OCI-LY1 (cell line): ENCODE measurements around the gene ZBED5.
"Not testable (repeated sequence)": the region's sequence is repeated elsewhere in the genome, so short reads cannot be mapped to it uniquely, and the experiment has no call there.

Experiments used
- H2AFZ ChIP-seq: fragments of 200-600 bp; sonication (generic), shearing (Covaris generic); 2 replicates; pipeline ENCODE4 v1.6.0; 2014; ENCODE audit warnings: antibody characterized with exemption, mild to moderate bottlenecking, low read length
- H3F3A ChIP-seq: fragments of 200-600 bp; sonication (generic), shearing (Covaris generic); 2 replicates; pipeline ENCODE4 v1.6.0; 2014; ENCODE audit warnings: mild to moderate bottlenecking, antibody characterized with exemption, low read length, moderate library complexity; ENCODE audit not compliant: insufficient read depth
- H3K27ac ChIP-seq: fragments of 200-600 bp; sonication (generic); 2 replicates; pipeline ENCODE4 v1.5.1; 2014; ENCODE audit warnings: low read length, mixed run types, mild to moderate bottlenecking, low read depth; ENCODE audit not compliant: poor library complexity, severe bottlenecking
- H3K27me3 ChIP-seq: fragments of 200-600 bp; sonication (generic); 2 replicates; pipeline ENCODE4 v1.6.0; 2014; ENCODE audit warnings: antibody characterized with exemption, mild to moderate bottlenecking, low read length, moderate library complexity; ENCODE audit not compliant: insufficient read depth
- H3K36me3 ChIP-seq: fragments of 200-600 bp; sonication (generic); 2 replicates; pipeline ENCODE4 v1.6.1; 2014; ENCODE audit warnings: mild to moderate bottlenecking, antibody characterized with exemption, low read length, moderate library complexity, mixed read lengths; ENCODE audit not compliant: insufficient read depth
- H3K4me1 ChIP-seq: fragments of 200-600 bp; sonication (generic); 2 replicates; pipeline ENCODE4 v1.5.1; 2014; ENCODE audit warnings: mild to moderate bottlenecking, low read length, moderate library complexity; ENCODE audit not compliant: insufficient read depth, severe bottlenecking
- H3K4me2 ChIP-seq: fragments of 200-600 bp; sonication (generic), shearing (Covaris generic); 2 replicates; pipeline ENCODE4 v1.6.1; 2014; ENCODE audit warnings: low read length
- H3K4me3 ChIP-seq: fragments of 200-600 bp; sonication (generic); 2 replicates; pipeline ENCODE4 v1.5.1; 2014; ENCODE audit warnings: low read length, low read depth, mild to moderate bottlenecking, mixed read lengths; ENCODE audit not compliant: poor library complexity, severe bottlenecking
- H3K79me2 ChIP-seq: fragments of 200-600 bp; shearing (Covaris generic); 2 replicates; pipeline ENCODE4 v1.6.1; 2016; ENCODE audit warnings: mixed run types, low read length, mixed read lengths; ENCODE audit not compliant: insufficient read depth
- H3K9ac ChIP-seq: fragments of 200-600 bp; sonication (generic), shearing (Covaris generic); 2 replicates; pipeline ENCODE4 v1.6.1; 2014; ENCODE audit warnings: mild to moderate bottlenecking, low read length, mixed read lengths
- H3K9me2 ChIP-seq: fragments of 200-600 bp; sonication (generic), shearing (Covaris generic); 2 replicates; pipeline ENCODE4 v1.6.1; 2014; ENCODE audit warnings: low read depth, mild to moderate bottlenecking, low read length, mixed read lengths
- H3K9me3 ChIP-seq: fragments of 200-600 bp; shearing (Covaris generic); 2 replicates; pipeline ENCODE4 v1.6.1; 2014; ENCODE audit warnings: low read length, mixed read lengths
- H4K20me1 ChIP-seq: fragments of 200-600 bp; sonication (generic), shearing (Covaris generic); 2 replicates; pipeline ENCODE4 v1.6.0; 2016; ENCODE audit warnings: mild to moderate bottlenecking, low read length; ENCODE audit not compliant: insufficient read depth
- EZH2 ChIP-seq: fragments of 200-600 bp; sonication (generic), shearing (Covaris generic); IDR thresholded peaks from 2 replicates; pipeline ENCODE4 v1.8.0; 2017; ENCODE audit warnings: borderline replicate concordance, mixed run types, mild to moderate bottlenecking, antibody characterized with exemption, low read length, moderate library complexity, mixed read lengths
- TF ChIP-seq, protein P1 (sequence below): fragments of 200-600 bp; sonication (generic), shearing (Covaris generic); IDR thresholded peaks from 2 replicates; pipeline ENCODE4 v1.5.1; 2017; ENCODE audit warnings: mild to moderate bottlenecking, antibody characterized with exemption, low read length, moderate library complexity, mixed read lengths

The ZBED5 gene

DNA sequence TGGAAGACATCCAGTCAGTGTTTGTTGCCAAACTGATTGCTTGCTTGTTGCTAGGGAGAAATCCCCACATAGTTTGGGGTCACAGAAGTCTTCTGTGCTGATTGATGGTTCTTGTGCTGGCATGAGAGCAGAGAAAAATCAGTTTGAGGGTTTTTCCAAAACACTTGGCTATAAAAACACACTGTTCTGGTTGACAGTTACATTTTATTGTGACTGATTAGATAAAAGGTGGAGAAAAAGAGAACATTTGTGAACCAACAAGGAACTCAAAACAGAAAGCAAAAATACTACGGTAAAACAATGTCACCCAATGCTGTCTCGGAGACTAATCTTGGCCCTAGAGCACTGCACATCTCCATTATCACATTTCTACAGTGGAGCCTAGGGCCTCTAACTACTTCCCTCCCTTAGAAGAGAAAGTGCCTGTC, 34.7 kb downstream of the ZBED5 start:
- Histone ChIP-seq H3K27me3 (no peaks in the 10 kb centered on the region), H3K9me3 (no peaks in the 10 kb centered on the region), H3F3A (no peaks in the 10 kb centered on the region), H3K4me3 (peak overlapping the region; percentile 2), H3K4me2 (peak overlapping the region; percentile 37), H3K79me2 (no peaks in the 10 kb centered on the region), H3K9me2 (no peaks in the 10 kb centered on the region), H3K27ac (peak overlapping the region; percentile 14), H3K4me1 (peaks cover 33% of the 10 kb centered on the region), H2AFZ (peak overlapping the region; percentile 16; the same call in 1 of the 2 replicates), H3K36me3 (no peaks in the 10 kb centered on the region), H3K9ac (no peak overlapping the region; the same call in 1 of the 2 replicates), H4K20me1 (no peaks in the 10 kb centered on the region)
- no peak for TF ChIP-seq EZH2
- TF ChIP-seq, protein P1, sequence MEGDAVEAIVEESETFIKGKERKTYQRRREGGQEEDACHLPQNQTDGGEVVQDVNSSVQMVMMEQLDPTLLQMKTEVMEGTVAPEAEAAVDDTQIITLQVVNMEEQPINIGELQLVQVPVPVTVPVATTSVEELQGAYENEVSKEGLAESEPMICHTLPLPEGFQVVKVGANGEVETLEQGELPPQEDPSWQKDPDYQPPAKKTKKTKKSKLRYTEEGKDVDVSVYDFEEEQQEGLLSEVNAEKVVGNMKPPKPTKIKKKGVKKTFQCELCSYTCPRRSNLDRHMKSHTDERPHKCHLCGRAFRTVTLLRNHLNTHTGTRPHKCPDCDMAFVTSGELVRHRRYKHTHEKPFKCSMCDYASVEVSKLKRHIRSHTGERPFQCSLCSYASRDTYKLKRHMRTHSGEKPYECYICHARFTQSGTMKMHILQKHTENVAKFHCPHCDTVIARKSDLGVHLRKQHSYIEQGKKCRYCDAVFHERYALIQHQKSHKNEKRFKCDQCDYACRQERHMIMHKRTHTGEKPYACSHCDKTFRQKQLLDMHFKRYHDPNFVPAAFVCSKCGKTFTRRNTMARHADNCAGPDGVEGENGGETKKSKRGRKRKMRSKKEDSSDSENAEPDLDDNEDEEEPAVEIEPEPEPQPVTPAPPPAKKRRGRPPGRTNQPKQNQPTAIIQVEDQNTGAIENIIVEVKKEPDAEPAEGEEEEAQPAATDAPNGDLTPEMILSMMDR, result no peak

DNA sequence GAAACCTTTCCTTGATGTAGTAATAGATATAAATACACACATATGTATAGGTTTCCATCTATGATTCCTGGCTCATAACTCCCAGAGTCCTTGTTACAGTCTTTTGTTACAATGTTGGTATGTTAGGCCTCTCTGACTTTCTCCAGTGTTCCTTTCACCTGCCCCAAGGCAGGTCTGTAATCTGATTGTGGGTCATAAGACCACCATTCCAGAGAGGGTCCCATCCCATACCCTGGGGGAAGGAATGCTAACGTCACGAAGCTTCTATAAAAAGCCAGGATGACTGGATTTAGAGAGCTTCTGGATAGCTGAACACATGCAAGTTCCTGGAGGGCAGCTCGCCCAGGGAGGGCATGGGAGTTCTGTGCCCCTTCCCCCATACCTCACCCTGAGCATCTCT, 35.4 kb downstream of the ZBED5 start:
- H3K36me3 ChIP-seq, H3K4me3 ChIP-seq, H3K79me2 ChIP-seq, H3K9ac ChIP-seq, H2AFZ ChIP-seq, H3K9me2 ChIP-seq, H3K9me3 ChIP-seq, H3K27me3 ChIP-seq, H3K27ac ChIP-seq, H4K20me1 ChIP-seq, H3K4me2 ChIP-seq, H3F3A ChIP-seq: not testable (repeated sequence)
- peaks cover 33% of the 10 kb centered on the region for H3K4me1 ChIP-seq

DNA sequence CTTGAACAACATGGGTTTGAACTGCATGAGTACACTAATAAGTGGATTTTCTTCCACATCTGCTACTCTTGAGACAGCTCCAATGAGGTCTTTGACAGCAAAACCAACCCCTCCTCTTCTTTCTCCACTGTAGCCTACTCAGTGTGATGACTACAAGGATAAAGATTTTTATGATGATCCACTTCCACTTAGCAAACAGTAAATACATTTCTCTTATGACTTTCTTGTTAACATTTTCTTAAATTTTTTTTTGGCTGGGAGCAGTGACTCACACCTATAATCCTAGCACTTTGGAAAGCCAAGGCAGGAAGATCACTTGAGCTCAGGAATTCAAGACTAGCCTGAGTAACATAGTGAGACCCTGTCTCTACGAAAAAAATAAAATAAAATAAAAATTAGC, 39.3 kb downstream of the ZBED5 start:
- no peak overlapping the region for H3K9ac ChIP-seq
- H3K36me3 ChIP-seq, result no peaks in the 10 kb centered on the region
- H3K4me3 ChIP-seq, result no peak overlapping the region
- no peaks in the 10 kb centered on the region for H3K9me2 ChIP-seq
- H3K4me1 ChIP-seq, result peaks cover 8% of the 10 kb centered on the region
- H3K9me3 ChIP-seq, result no peaks in the 10 kb centered on the region
- no peak for TF ChIP-seq EZH2
- TF ChIP-seq, protein P1, result no peak
- H3K27me3 ChIP-seq, result no peaks in the 10 kb centered on the region; the same call in 1 of the 2 replicates
- no peaks in the 10 kb centered on the region for H3K79me2 ChIP-seq
- H3K27ac ChIP-seq, result no peak overlapping the region
- no peaks in the 10 kb centered on the region for H4K20me1 ChIP-seq
- H3K4me2 ChIP-seq, result no peak overlapping the region
- H2AFZ ChIP-seq, result no peak overlapping the region
- H3F3A ChIP-seq, result no peaks in the 10 kb centered on the region

DNA sequence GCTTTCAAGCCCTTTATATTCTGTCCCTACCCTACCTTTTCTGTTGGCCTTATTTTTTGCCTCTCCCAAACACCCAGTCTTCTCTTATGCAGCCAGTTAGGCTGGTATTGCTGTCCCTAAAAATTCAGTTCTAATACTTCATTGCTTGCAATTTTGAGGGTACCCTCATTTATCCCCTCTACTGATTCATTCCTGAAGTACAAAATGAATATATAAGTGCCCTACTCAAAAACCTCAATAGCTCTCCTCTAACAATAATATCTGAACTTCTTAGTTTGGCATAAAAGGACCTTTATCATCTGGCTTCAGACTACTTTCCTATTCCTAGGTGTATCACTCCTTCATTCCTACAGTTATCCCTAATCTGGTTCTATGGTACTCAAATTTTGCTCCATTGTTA, 43.9 kb downstream of the ZBED5 start:
- H4K20me1 ChIP-seq, result no peaks in the 10 kb centered on the region
- H2AFZ ChIP-seq, result no peak overlapping the region
- H3K9ac ChIP-seq, result no peak overlapping the region
- H3K4me3 ChIP-seq, result no peak overlapping the region
- no peaks in the 10 kb centered on the region for H3K79me2 ChIP-seq
- H3K27me3 ChIP-seq, result no peaks in the 10 kb centered on the region; the same call in 1 of the 2 replicates
- no peaks in the 10 kb centered on the region for H3F3A ChIP-seq
- H3K36me3 ChIP-seq, result no peaks in the 10 kb centered on the region
- peaks cover 13% of the 10 kb centered on the region for H3K4me1 ChIP-seq
- H3K27ac ChIP-seq, result no peak overlapping the region
- H3K9me3 ChIP-seq, result no peaks in the 10 kb centered on the region
- H3K9me2 ChIP-seq, result no peaks in the 10 kb centered on the region
- no peak for TF ChIP-seq EZH2
- TF ChIP-seq, protein P1, result no peak
- H3K4me2 ChIP-seq, result no peak overlapping the region
